ENCODE data around the gene ZC3H4.
A peak's percentile ranks its signal among the peaks of the same experiment; 100 is the strongest.

ZC3H4 gene

GRCh38 chr19:47020992-47021496 lies 92.5 kb downstream of the ZC3H4 start:
- DNase-seq (ENCODE audit: low spot score), result peak; percentile 86

- peak; percentile 74 for DNase-seq (ENCODE audit: low spot score)
Observed at GRCh38 chr19:47020132-47020805, 93.3 kb downstream of the ZC3H4 start.

GRCh38 chr19:47019431-47020041 lies 94.0 kb downstream of the ZC3H4 start, which contains the start of gene NPAS1:
Gene NPAS1, plus strand, starts transcription at chr19:47019837. Its CDS starts 1,211 bp downstream, at chr19:47021048.
- peak; percentile 82 for DNase-seq (ENCODE audit: low spot score)

GRCh38 chr19:47018923-47019322 lies 94.7 kb downstream of the ZC3H4 start:
- no peak for DNase-seq (ENCODE audit: low spot score)

All from GM03348 (cell line).